GM18507 (cell line): Measurements from ENCODE around the gene HTR1B.

ENCODE experiments used
- DNase-seq: peaks from one replicate; pipeline ENCODE4 v3.0.0; 2011; ENCODE audit warnings: low read depth; ENCODE audit not compliant: insufficient read length; ENCODE audit errors: extremely low spot score
- FAIRE-seq: peaks from 2 replicates; lab custom pipeline; 2011; peaks lifted over from hg19 to GRCh38; lab: Jason Lieb, UNC

Gene HTR1B

GRCh38 chr6:77457720-77458349 lies 5.5 kb downstream of the HTR1B start:
- FAIRE-seq (peak; percentile 44), DNase-seq (peak; percentile 14)

GRCh38 chr6:77456531-77457248 lies 6.6 kb downstream of the HTR1B start:
- DNase-seq = no peak
- FAIRE-seq = no peak

- DNase-seq (no peak), FAIRE-seq (no peak)
These were observed 8.0 kb downstream of the HTR1B start for GRCh38 chr6:77455271-77455670.

- DNase-seq = no peak
- FAIRE-seq = no peak
These were observed 8.9 kb downstream of the HTR1B start for GRCh38 chr6:77454386-77454785.

GRCh38 chr6:77451466-77451865 lies 11.8 kb downstream of the HTR1B start:
- no peak for DNase-seq
- FAIRE-seq = no peak

- FAIRE-seq (no peak), DNase-seq (no peak)
These were observed 12.4 kb downstream of the HTR1B start for GRCh38 chr6:77450924-77451323.

- FAIRE-seq = no peak
- DNase-seq = no peak
These were observed 14.7 kb downstream of the HTR1B start for GRCh38 chr6:77448546-77448945.

GRCh38 chr6:77447254-77447653 lies 16.0 kb downstream of the HTR1B start:
- FAIRE-seq (no peak), DNase-seq (no peak)

GRCh38 chr6:77446249-77446648 lies 17.0 kb downstream of the HTR1B start:
- DNase-seq (no peak), FAIRE-seq (no peak)

- no peak for DNase-seq
- FAIRE-seq = no peak
These were observed 18.1 kb downstream of the HTR1B start for GRCh38 chr6:77445214-77445613.

GRCh38 chr6:77440206-77440976 lies 22.9 kb downstream of the HTR1B start:
- DNase-seq = no peak
- FAIRE-seq = no peak

- no peak for FAIRE-seq
- DNase-seq = no peak
These were observed 29.4 kb downstream of the HTR1B start for GRCh38 chr6:77433888-77434287.

- FAIRE-seq = no peak
These were observed 32.8 kb downstream of the HTR1B start for GRCh38 chr6:77430504-77430903.

GRCh38 chr6:77425671-77426070 lies 37.6 kb downstream of the HTR1B start:
- FAIRE-seq = no peak
- DNase-seq = no peak

More at GRCh38 chr6:77430504-77430903, 32.8 kb downstream of the HTR1B start:
- no peak for DNase-seq

- FAIRE-seq (no peak), DNase-seq (no peak)
These were observed 38.1 kb downstream of the HTR1B start for GRCh38 chr6:77425216-77425615.

GRCh38 chr6:77424761-77425160 lies 38.5 kb downstream of the HTR1B start:
- DNase-seq = no peak
- FAIRE-seq = no peak

GRCh38 chr6:77416839-77417238 lies 46.5 kb downstream of the HTR1B start:
- FAIRE-seq = no peak
- no peak for DNase-seq

- FAIRE-seq = no peak
- no peak for DNase-seq
These were observed 47.6 kb downstream of the HTR1B start for GRCh38 chr6:77415706-77416105.
